ENCODE results near the gene YIF1A.

DNA sequence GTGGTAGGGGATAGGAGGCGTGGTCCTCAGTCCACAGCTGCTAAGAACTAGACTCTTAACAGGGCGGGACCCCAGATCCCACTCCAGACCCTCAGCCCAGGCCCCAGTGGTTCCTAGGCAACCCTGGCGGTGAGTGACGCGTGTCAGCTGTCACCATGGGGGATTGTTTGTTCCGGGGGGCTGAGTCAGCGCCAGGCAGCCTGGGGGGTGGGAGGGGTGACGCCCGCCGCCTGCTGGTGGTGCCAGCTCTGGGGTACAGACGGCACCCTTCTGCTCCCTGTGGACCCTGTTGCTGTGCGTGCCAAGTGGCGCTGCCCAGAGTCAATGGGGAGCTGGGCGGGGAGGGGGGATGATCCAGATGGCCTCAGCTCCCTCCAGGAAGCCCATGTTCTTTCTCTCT, 8.5 kb downstream of the YIF1A start:
- TF ChIP-seq CTCF (IDR thresholded peaks at IDR 0.05) (no peak), POLR2AphosphoS5 (IDR thresholded peaks at IDR 0.05) (no peak)
